HG02763 (cell line): ENCODE results near the gene QRFPR.
"Not testable (repeated sequence)": the region's sequence is repeated elsewhere in the genome, so short reads cannot be mapped to it uniquely, and the experiment has no call there.

ENCODE experiments used
- ATAC-seq: cut with Tn5 transposase; IDR thresholded peaks from one replicate; pipeline ENCODE4 v1.9.1; 2021; ENCODE audit warnings: mild to moderate bottlenecking, moderate library complexity; ENCODE audit not compliant: unreplicated experiment

QRFPR gene

DNA sequence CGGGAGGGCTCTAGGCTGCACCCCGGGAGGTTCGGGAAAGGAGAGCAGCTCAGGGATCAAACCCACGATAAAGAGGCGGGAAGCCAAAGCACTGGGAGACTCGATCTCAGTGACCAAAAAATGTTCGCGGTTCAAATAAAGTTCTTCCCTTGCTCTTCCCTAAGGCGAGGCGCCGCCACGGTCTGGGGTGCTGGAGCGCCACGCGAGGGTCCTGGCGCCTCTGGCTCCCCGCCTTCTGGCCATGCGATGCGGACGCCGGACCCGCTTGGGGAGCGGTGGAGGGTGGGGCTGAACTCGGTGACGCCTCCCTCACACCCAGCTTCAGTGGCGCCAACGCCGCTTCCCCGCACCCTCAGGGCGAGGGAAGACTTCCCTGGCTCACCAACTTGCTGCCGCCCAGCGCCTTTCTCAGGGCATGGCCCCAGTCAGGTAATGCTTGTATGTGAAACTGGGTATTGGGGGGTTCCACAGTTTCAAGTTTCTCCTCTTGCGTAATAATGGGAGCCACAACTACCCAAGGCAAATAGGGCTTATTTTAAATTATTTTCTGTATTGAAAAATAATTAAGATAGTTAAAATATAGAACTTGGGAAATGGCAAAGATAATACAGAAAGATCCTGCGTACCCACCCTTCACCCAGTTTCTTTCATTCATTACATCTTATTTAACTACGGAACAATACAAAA lies at the start of gene QRFPR:
QRFPR (minus strand) TSS at position 243 of the 687 bp plus-strand sequence. CDS start 371 bp downstream, outside the sequence.
- ATAC-seq = no peak

DNA sequence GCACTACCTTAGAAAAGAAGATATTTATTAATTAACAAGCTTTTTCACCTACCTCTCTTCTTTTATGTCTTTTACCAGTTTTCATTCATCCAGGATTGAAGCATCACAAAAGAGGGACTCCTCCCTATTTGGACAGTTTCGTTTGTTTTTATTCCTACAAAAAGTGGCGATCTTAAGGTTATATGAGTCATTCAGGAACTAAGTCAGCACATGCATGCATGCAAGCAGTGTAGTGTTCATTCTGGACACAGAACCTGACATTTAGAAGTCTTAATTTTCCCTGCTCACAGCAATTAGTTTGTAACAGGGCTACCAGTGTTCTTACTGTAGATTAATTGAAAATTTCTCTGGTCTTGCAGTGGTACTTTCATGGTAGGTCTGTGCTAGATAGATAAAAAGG lies 47.9 kb upstream of the QRFPR start:
- ATAC-seq = no peak

DNA sequence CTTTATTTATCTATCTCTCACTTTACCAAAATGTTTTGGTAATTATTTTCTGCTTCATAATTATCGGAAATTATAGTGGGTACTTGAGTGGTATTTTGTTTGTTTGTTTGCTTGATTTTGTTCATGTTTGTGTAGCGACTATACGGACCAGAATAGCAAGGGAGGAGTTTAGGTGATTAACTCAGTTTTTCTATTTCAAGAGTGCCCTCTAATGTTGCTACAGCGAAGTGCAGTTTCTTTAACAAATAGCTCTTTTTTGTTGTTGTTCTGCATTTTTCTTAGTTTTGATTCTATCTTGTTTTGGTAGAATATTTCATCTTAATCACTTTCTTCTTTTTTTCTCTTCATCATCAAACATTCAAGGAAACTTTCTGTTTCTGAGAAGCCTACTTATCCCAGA lies 40.8 kb upstream of the QRFPR start:
- no peak for ATAC-seq

DNA sequence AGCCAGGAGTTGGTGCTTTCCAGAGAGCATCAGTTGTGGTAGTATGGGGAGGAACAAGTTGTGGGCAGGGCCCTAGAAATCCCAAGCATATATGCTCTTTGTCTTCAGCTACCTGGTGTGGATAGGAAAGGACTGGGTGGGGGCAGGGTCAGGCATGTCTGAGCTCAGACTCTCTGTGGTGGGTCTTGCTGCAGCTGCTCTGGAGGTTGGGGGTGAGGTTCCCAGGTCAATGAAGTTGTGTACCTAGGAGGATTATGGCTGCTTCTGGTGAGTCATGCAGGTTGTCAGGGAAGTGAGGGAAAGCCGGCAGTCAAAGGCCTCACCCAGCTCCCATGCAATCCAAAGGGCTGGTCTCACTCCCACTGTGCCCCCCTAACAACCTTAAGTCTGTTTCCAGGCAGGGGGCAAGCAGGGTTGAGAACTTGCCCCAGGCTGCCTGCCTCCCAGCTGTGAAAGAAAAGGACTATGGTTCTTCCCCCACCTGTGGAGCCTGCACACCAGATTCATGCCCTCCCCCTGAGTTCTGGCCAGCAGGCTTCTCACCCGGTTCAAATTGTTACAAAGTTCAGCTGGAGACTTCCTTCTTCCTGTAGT lies 30.4 kb upstream of the QRFPR start:
- ATAC-seq = no peak

DNA sequence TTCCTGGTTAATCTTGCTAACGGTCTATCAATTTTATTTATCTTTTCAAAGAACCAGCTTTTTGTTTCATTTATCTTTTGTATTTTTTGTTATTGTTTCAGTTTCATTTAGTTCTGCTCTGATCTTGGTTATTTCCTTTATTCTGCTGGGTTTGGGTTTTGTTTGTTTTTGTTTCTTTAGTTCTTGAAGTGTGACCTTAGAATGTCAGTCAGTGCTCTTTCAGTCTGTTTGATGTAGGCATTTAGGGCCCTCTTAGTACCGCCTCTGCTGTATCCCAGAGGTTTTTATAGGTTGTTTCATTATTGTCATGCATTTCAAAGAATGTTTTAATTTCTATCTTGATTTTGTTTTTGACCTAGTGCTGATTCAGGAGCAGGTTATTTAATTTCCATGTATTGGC lies 27.7 kb upstream of the QRFPR start:
- ATAC-seq = not testable (repeated sequence)

GRCh38 chr4:121400632-121401031 lies 19.8 kb upstream of the QRFPR start:
- ATAC-seq = no peak

- ATAC-seq = no peak
These were observed 17.3 kb upstream of the QRFPR start for GRCh38 chr4:121397941-121398601.

DNA sequence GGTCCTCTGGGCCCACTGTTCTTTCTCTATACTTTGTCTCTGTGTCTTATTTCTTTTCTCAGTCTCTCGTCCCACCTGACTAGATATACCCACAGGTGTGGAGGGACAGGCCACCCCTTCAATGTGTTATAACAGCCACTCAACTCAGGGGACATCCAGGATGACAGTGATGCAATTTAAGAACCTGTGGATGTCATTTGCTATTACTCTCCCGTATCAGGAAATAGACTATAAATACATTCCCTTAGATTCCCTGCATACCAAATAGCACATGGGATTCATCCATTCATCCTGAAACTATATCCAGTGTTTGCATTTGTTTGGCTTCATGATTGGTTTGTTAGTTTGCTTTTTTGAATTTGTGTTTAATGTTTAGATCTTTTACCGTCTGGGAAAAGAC lies 16.6 kb upstream of the QRFPR start:
- no peak for ATAC-seq

- ATAC-seq = no peak
These were observed 11.7 kb upstream of the QRFPR start for GRCh38 chr4:121392426-121393086.

GRCh38 chr4:121390335-121390734 lies 9.5 kb upstream of the QRFPR start:
- no peak for ATAC-seq

DNA sequence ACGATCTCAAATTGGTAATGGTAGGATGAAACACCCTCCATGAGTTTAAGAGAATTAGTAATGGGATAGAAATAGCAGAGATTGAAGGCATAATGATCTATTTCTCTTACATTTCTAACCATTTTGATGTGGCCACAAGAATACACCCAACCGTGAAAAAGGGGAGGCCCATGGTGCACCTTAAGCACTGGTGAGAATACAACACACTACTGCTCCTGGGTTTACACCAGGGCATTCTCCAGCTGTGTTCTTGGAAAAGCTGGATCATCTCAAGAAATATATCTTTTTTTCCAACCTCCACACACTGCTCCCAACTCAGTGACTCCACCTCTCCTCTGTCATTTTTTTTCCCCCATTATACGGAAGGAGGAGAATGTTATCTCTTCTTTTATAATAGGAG lies 1.5 kb downstream of the QRFPR start:
- no peak for ATAC-seq

DNA sequence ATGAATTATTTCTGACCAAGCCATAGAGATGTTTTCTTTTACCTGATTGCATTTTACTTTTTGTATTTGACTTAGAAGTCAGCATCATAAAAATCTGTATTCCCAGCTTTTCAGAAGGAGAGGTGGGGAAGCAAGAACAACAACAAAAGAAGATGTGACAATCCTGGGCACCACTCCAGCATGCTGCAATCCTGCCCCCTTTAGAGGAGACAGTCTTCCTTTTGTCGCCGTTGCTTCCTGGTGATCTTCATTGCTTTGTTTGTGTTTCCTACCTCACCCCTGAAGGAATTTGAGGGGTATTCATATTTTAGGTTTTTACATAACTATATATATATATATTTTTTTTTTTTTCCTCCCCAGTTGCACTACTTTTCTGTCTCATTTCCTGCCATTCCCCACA lies 3.7 kb downstream of the QRFPR start:
- no peak for ATAC-seq

DNA sequence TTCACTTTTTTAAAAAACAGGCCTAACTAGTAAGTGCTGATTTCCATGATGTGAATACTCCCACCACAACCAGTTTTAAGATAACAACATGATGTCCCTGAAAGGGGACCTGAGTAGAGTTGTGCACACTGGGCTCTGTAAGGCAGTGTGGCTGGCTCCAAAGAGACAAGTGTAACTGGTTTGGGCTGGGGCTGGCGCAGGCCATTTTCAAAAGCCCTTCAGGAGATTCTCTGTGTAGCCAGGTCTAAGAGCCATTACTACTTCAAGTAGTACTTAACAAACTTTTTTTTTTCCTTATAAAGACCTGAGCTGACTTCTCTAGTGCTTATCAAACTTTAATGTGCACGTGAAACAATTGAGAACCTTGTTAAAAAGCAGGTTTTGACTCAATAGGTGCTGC lies 4.3 kb downstream of the QRFPR start:
- no peak for ATAC-seq

GRCh38 chr4:121376097-121376496 lies 4.7 kb downstream of the QRFPR start:
- no peak for ATAC-seq

DNA sequence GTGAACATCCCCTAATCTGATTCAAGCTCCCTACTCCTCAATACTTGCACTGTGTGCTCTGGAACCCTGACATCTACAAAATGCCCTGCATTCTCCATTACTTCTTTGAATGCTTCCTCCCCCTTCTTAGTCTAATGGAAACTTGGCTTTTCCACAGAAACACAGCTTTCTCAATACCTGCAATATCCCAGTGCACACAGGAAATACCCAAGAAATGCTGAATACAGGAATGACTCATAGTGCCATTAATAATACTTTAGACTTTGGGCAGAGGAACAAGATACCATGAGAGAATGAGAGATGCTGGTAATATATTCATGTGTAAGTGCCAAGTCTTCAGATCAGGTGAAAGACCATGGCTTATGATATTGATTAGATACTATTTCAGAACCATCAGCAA lies 5.6 kb downstream of the QRFPR start:
- no peak for ATAC-seq

- no peak for ATAC-seq
These were observed 7.0 kb downstream of the QRFPR start for GRCh38 chr4:121373841-121374240.

GRCh38 chr4:121370729-121371325 lies 10.0 kb downstream of the QRFPR start:
- no peak for ATAC-seq

GRCh38 chr4:121360495-121360894 lies 20.3 kb downstream of the QRFPR start:
- no peak for ATAC-seq

GRCh38 chr4:121358473-121358872 lies 22.3 kb downstream of the QRFPR start:
- ATAC-seq = no peak

GRCh38 chr4:121353213-121353612 lies 27.6 kb downstream of the QRFPR start:
- ATAC-seq = no peak

- ATAC-seq = no peak
These were observed 36.7 kb downstream of the QRFPR start for GRCh38 chr4:121344098-121344497.
